ENCODE data around the gene ZFP69.

The ZFP69 gene

GRCh38 chr1:40508375-40509341, 31.6 kb downstream of the ZFP69 start, which contains the start of gene EXO5:
TSS of gene EXO5 (plus strand) at chr1:40508767. CDS start at chr1:40514545, 5,778 bp downstream.
- DNase-seq (ENCODE audit: low read depth), result no peak

- no peak for DNase-seq (ENCODE audit: low read depth)
Observed at GRCh38 chr1:40519517-40519916, 42.4 kb downstream of the ZFP69 start.

- no peak for DNase-seq (ENCODE audit: low read depth)
Observed at GRCh38 chr1:40530735-40531380, 53.8 kb downstream of the ZFP69 start.

- DNase-seq (ENCODE audit: low read depth), result peak; percentile 80
Observed at GRCh38 chr1:40531381-40532061, 54.4 kb downstream of the ZFP69 start, which contains the start of gene ZNF684. TSS of gene ZNF684 (plus strand) at chr1:40531637. CDS start at chr1:40533167, 1,530 bp downstream.

GRCh38 chr1:40532062-40532389, 54.9 kb downstream of the ZFP69 start:
- no peak for DNase-seq (ENCODE audit: low read depth)

- no peak for DNase-seq (ENCODE audit: low read depth)
Observed at GRCh38 chr1:40532844-40533424, 55.8 kb downstream of the ZFP69 start.

- no peak for DNase-seq (ENCODE audit: low read depth)
Observed at GRCh38 chr1:40534589-40534988, 57.5 kb downstream of the ZFP69 start.

GRCh38 chr1:40535732-40536131, 58.6 kb downstream of the ZFP69 start:
- no peak for DNase-seq (ENCODE audit: low read depth)

- DNase-seq (ENCODE audit: low read depth), result no peak
Observed at GRCh38 chr1:40539338-40539737, 62.2 kb downstream of the ZFP69 start.
